ENCODE results near the gene COPB1.

Gene COPB1

GRCh38 chr11:14424096-14424495 lies 75.5 kb downstream of the COPB1 start:
- Mint-ChIP-seq H3K4me1 (ENCODE audit: low read depth) (peaks cover 2% of the 10 kb centered on the region), H3K27me3 (ENCODE audit: low read depth) (peaks cover 5% of the 10 kb centered on the region), H3K27ac (no peak overlapping the region), H3K9me3 (no peaks in the 10 kb centered on the region), H3K4me3 (no peak overlapping the region), H3K36me3 (ENCODE audit: low read depth) (no peaks in the 10 kb centered on the region)

- no peaks in the 10 kb centered on the region for H3K9me3 Mint-ChIP-seq
- peaks cover 5% of the 10 kb centered on the region for H3K27me3 Mint-ChIP-seq (ENCODE audit: low read depth)
- H3K27ac Mint-ChIP-seq: no peak overlapping the region
- H3K4me3 Mint-ChIP-seq: no peak overlapping the region
- H3K36me3 Mint-ChIP-seq (ENCODE audit: low read depth): no peaks in the 10 kb centered on the region
- H3K4me1 Mint-ChIP-seq (ENCODE audit: low read depth): peaks cover 5% of the 10 kb centered on the region
These were observed 76.0 kb downstream of the COPB1 start for GRCh38 chr11:14423633-14424032.

- H3K9me3 Mint-ChIP-seq: no peaks in the 10 kb centered on the region
- no peaks in the 10 kb centered on the region for H3K36me3 Mint-ChIP-seq (ENCODE audit: low read depth)
- H3K4me3 Mint-ChIP-seq: no peak overlapping the region
- peaks cover 8% of the 10 kb centered on the region for H3K4me1 Mint-ChIP-seq (ENCODE audit: low read depth)
- peaks cover 5% of the 10 kb centered on the region for H3K27me3 Mint-ChIP-seq (ENCODE audit: low read depth)
- no peak overlapping the region for H3K27ac Mint-ChIP-seq
These were observed 76.8 kb downstream of the COPB1 start for GRCh38 chr11:14422814-14423182.

- Mint-ChIP-seq H3K36me3 (ENCODE audit: low read depth) (no peaks in the 10 kb centered on the region), H3K27me3 (ENCODE audit: low read depth) (peaks cover 5% of the 10 kb centered on the region), H3K4me1 (ENCODE audit: low read depth) (peaks cover 12% of the 10 kb centered on the region), H3K4me3 (no peak overlapping the region), H3K9me3 (no peaks in the 10 kb centered on the region), H3K27ac (no peak overlapping the region)
These were observed 77.4 kb downstream of the COPB1 start for GRCh38 chr11:14422052-14422813.

- H3K4me1 Mint-ChIP-seq (ENCODE audit: low read depth): peaks cover 27% of the 10 kb centered on the region
- peaks cover 5% of the 10 kb centered on the region for H3K27me3 Mint-ChIP-seq (ENCODE audit: low read depth)
- H3K36me3 Mint-ChIP-seq (ENCODE audit: low read depth): peaks cover 2% of the 10 kb centered on the region
- no peak overlapping the region for H3K27ac Mint-ChIP-seq
- H3K9me3 Mint-ChIP-seq: no peaks in the 10 kb centered on the region
- H3K4me3 Mint-ChIP-seq: no peak overlapping the region
These were observed 79.4 kb downstream of the COPB1 start for GRCh38 chr11:14420223-14420622.

GRCh38 chr11:14418801-14419417 lies 80.7 kb downstream of the COPB1 start:
- Mint-ChIP-seq H3K27ac (peak overlapping the region; percentile 56), H3K4me3 (no peak overlapping the region)

DNA sequence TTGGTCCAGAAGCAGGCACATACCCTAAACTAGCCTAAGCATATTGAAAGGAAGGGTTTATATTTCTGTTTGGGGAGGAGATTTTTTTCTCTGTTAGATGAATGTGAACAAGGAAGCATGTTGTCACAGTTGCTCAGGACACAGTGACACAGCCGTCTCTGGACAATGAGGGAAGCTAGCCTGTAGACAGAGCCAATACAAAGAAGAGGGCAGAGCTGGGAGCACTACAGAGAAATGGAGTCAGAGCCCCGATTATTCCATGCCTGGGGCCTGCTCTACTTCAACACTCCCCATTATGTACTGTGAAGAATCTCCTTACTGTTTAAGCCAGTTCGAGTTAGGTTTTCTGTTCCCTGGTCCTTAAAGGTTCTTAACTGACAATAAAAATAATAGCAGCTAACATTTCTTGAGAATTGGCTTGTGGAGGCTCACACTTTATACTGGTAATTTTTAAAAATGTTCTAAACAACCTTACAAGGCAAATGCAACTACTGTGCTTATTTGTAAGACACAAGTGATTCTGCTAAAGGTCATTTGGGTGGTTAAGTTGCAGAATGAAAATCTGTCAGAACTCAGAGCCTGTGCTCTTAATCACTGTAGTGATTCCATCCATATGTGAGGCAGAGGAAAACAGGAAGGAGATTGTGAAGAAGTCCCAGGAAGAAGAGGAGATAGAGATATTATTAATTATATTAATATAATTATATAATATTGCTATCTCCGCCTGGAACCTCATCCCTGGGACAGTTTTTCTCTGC lies 81.8 kb downstream of the COPB1 start:
- peaks cover 47% of the 10 kb centered on the region for H3K4me1 Mint-ChIP-seq (ENCODE audit: low read depth)
- H3K4me3 Mint-ChIP-seq: no peak overlapping the region
- H3K27ac Mint-ChIP-seq: no peak overlapping the region
- H3K9me3 Mint-ChIP-seq: no peaks in the 10 kb centered on the region
- peaks cover 5% of the 10 kb centered on the region for H3K27me3 Mint-ChIP-seq (ENCODE audit: low read depth)
- peaks cover 4% of the 10 kb centered on the region for H3K36me3 Mint-ChIP-seq (ENCODE audit: low read depth)

More at GRCh38 chr11:14418801-14419417, 80.7 kb downstream of the COPB1 start:
- H3K9me3 Mint-ChIP-seq: no peaks in the 10 kb centered on the region
- peaks cover 5% of the 10 kb centered on the region for H3K27me3 Mint-ChIP-seq (ENCODE audit: low read depth)
- H3K4me1 Mint-ChIP-seq (ENCODE audit: low read depth): peaks cover 37% of the 10 kb centered on the region
- peaks cover 2% of the 10 kb centered on the region for H3K36me3 Mint-ChIP-seq (ENCODE audit: low read depth)

GRCh38 chr11:14417186-14417585 lies 82.4 kb downstream of the COPB1 start:
- H3K27ac Mint-ChIP-seq: no peak overlapping the region
- H3K4me1 Mint-ChIP-seq (ENCODE audit: low read depth): peaks cover 53% of the 10 kb centered on the region
- H3K9me3 Mint-ChIP-seq: no peaks in the 10 kb centered on the region
- H3K27me3 Mint-ChIP-seq (ENCODE audit: low read depth): peaks cover 5% of the 10 kb centered on the region
- no peak overlapping the region for H3K4me3 Mint-ChIP-seq
- H3K36me3 Mint-ChIP-seq (ENCODE audit: low read depth): peaks cover 4% of the 10 kb centered on the region

- Mint-ChIP-seq H3K27ac (peak overlapping the region; percentile 73), H3K4me3 (peak overlapping the region; percentile 49), H3K4me1 (ENCODE audit: low read depth) (peaks cover 62% of the 10 kb centered on the region), H3K36me3 (ENCODE audit: low read depth) (peaks cover 4% of the 10 kb centered on the region), H3K9me3 (no peaks in the 10 kb centered on the region), H3K27me3 (ENCODE audit: low read depth) (peaks cover 4% of the 10 kb centered on the region)
These were observed 84.8 kb downstream of the COPB1 start for GRCh38 chr11:14414470-14415461.

DNA sequence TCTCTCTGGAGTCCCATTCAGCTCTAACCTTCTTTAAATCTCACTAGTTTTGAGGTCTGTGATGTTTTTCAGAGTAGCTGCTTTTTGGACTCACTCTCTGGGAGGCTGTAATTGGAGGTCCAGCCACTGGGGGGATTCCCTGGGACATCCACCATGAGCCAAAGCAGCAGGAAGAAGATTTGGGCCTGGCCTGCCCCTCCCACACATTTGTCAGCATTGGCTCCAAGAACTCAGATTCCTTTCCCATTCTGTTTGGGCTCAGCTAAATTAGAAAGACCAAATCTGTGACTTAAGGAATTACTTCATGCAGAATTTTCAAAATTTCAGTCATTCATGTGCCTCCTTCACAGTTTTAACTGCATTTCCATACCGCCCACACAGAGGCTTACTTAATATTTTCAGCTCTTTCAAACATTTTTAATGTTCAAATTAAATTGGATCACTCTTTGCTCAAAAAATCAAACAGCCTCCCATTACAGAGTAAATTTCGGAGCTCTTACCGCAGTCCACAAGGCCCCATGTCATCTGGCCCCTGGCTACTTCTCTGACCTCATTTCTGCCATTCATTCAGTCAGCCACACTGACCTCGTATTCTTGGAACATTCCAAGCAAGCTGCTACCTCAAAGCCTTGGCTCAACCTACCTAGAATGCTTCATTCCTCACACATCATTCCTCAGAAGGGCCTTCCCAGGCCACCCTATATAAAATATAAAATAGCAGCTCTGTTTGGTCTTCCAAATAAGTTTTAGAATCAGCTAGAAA lies 86.1 kb downstream of the COPB1 start:
- H3K27me3 Mint-ChIP-seq (ENCODE audit: low read depth): no peaks in the 10 kb centered on the region
- H3K4me3 Mint-ChIP-seq: no peak overlapping the region
- H3K27ac Mint-ChIP-seq: peak overlapping the region; percentile 29
- peaks cover 62% of the 10 kb centered on the region for H3K4me1 Mint-ChIP-seq (ENCODE audit: low read depth)
- no peaks in the 10 kb centered on the region for H3K9me3 Mint-ChIP-seq
- H3K36me3 Mint-ChIP-seq (ENCODE audit: low read depth): peaks cover 4% of the 10 kb centered on the region

DNA sequence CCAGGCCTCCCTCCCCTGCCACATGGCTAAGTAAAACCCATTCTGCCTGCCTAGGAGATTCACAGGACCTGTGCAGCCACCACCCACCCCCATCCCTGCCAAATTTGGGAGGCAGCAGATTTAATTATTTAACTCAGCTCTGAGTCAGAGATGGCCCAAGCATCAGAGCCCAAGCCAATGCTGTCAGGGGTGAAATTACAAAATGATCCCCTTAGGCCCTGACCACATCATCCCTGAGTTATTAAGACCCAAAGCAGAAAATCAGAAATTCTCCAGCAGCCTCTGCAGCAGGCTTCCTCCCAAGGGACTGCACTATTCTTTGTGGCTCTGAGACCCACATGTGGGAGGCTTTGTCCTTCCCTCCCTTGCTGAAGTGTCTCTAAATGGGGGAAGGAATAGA lies 87.8 kb downstream of the COPB1 start:
- Mint-ChIP-seq H3K4me3 (no peak overlapping the region), H3K9me3 (no peaks in the 10 kb centered on the region), H3K4me1 (ENCODE audit: low read depth) (peaks cover 51% of the 10 kb centered on the region), H3K27ac (no peak overlapping the region), H3K36me3 (ENCODE audit: low read depth) (peaks cover 2% of the 10 kb centered on the region), H3K27me3 (ENCODE audit: low read depth) (peaks cover 3% of the 10 kb centered on the region)

- Mint-ChIP-seq H3K4me3 (no peak overlapping the region), H3K27ac (no peak overlapping the region), H3K36me3 (ENCODE audit: low read depth) (peaks cover 2% of the 10 kb centered on the region), H3K4me1 (ENCODE audit: low read depth) (peaks cover 37% of the 10 kb centered on the region), H3K9me3 (no peaks in the 10 kb centered on the region), H3K27me3 (ENCODE audit: low read depth) (peaks cover 3% of the 10 kb centered on the region)
These were observed 89.7 kb downstream of the COPB1 start for GRCh38 chr11:14409891-14410290.

GRCh38 chr11:14408612-14409011 lies 91.0 kb downstream of the COPB1 start:
- Mint-ChIP-seq H3K9me3 (no peaks in the 10 kb centered on the region), H3K4me1 (ENCODE audit: low read depth) (peaks cover 29% of the 10 kb centered on the region), H3K27me3 (ENCODE audit: low read depth) (peaks cover 3% of the 10 kb centered on the region), H3K27ac (no peak overlapping the region), H3K4me3 (no peak overlapping the region), H3K36me3 (ENCODE audit: low read depth) (peaks cover 2% of the 10 kb centered on the region)
